GM12865 (cell line): ENCODE results near the gene IQCN.

Experiments
- DNase-seq: peaks from one replicate; pipeline ENCODE4 v3.0.0; 2010; ENCODE audit warnings: low read depth
- H3K4me3 ChIP-seq: 2 replicates; pipeline ENCODE4 v1.5.1; 2011; ENCODE audit warnings: mild to moderate bottlenecking, low read depth, low read length, control low read depth
- TF ChIP-seq, protein P1 (sequence below): IDR thresholded peaks from 2 replicates; pipeline ENCODE4 v1.5.1; 2011; ENCODE audit warnings: low read length, control low read depth, low read depth, inconsistent platforms; ENCODE audit not compliant: insufficient read depth; ENCODE audit errors: missing control alignments

Gene IQCN

DNA sequence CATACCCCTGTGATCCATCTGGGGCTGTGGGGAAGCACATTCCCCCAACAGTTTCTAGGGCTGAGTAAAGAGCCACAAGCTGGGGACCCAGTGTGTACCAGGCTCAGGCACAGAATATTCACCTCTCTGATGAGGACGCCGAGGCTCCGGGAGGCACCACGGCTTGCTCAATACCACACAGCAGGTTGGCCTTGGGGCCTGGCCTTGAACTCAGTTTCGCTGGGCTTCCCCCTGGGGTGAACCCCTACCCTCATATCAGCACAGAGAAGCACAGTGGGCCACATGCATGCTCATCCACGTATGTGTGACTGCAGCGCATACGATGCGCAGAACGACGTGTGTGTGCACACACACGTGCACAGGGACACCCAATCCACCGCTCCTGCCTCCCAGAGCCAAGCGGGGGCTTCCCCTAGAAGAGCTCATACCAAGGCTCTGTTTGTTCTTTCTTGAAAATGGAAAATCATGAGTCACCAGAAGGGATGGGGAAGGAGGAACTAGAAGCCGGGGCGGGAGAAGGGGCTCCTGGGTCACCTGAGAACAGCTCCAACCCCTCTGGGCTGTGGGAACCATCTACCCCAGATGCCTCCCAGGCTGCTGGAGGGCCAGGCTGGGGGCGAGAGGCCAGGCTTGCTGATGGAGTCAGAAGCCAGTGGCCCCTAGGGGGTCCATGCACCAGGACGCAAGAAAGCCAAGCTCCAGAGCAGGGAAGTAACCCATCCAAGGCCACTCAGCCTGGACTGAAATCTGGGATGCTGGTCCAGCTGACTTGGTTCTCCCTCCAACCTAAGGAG is 43.1 kb downstream of the IQCN start:
- TF ChIP-seq, protein P1, sequence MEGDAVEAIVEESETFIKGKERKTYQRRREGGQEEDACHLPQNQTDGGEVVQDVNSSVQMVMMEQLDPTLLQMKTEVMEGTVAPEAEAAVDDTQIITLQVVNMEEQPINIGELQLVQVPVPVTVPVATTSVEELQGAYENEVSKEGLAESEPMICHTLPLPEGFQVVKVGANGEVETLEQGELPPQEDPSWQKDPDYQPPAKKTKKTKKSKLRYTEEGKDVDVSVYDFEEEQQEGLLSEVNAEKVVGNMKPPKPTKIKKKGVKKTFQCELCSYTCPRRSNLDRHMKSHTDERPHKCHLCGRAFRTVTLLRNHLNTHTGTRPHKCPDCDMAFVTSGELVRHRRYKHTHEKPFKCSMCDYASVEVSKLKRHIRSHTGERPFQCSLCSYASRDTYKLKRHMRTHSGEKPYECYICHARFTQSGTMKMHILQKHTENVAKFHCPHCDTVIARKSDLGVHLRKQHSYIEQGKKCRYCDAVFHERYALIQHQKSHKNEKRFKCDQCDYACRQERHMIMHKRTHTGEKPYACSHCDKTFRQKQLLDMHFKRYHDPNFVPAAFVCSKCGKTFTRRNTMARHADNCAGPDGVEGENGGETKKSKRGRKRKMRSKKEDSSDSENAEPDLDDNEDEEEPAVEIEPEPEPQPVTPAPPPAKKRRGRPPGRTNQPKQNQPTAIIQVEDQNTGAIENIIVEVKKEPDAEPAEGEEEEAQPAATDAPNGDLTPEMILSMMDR = no peak
- H3K4me3 ChIP-seq = no peak overlapping the region
- DNase-seq = no peak

DNA sequence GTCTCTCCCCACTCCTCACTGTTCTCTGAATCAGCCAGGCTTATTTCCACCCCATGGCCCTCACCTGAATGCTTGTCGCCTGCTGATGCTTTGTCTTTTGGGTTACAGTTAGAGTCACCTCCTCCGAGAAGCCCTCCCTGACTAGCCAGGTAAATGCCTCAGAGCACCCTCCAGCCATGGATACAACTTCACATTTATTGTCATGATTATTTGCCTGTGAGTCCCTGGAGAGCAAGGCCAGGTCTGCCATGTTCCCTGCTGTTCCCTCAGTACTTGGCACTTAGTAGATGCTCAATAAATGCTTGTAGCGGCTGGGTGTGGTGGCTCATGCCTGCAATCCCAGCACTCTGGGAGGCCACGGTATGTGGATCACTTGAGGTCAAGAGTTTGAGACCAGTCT is 44.3 kb downstream of the IQCN start:
- DNase-seq = no peak

DNA sequence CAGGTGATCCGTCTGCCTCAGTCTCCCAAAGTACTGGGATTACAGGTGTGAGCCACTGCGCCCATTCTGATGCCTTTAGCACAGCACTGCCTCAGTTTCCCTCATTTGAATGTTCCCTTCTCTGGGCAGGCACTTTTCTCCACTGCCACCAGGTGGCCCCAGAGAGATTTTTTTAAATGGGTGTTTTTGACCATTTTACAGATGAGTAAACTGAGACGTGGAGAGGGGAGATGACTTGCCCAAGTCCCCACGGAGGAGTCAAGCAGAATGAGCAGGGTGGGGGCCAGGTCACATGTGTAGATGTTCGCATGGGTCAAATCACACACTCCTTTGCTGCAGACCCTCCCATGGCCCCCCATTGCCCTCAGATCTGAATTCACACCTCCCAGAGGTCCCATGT is 44.8 kb downstream of the IQCN start:
- TF ChIP-seq, protein P1 = peak; percentile 51
- no peak for DNase-seq

More for the DNA sequence above, 44.3 kb downstream of the IQCN start:
- TF ChIP-seq, protein P1 = no peak
- no peak overlapping the region for H3K4me3 ChIP-seq

DNA sequence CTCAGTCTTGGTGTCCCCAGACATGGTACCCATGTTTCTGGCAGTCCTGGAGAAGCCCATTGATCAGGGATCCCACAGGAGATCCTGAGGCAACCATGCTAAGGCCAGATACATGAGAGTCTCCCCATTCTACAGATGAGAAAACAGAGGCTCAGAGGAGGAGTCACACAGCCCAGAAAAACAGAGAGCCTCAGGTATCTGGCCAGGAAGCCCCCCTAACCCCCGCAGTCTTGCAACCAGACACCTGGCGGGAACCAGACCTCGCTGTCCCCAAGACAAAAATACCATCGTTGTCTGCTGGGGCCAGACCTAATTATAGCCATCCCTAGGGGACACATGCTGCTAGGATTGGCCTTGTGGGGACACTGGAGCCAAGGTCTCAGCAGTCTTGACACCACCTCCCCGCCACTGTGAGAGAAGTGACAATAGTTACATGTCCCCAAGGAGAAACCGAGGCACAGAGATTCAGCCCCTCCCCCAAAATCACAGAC is 46.4 kb downstream of the IQCN start:
- TF ChIP-seq, protein P1 = no peak

More for the DNA sequence above, 44.8 kb downstream of the IQCN start:
- no peak overlapping the region for H3K4me3 ChIP-seq

DNA sequence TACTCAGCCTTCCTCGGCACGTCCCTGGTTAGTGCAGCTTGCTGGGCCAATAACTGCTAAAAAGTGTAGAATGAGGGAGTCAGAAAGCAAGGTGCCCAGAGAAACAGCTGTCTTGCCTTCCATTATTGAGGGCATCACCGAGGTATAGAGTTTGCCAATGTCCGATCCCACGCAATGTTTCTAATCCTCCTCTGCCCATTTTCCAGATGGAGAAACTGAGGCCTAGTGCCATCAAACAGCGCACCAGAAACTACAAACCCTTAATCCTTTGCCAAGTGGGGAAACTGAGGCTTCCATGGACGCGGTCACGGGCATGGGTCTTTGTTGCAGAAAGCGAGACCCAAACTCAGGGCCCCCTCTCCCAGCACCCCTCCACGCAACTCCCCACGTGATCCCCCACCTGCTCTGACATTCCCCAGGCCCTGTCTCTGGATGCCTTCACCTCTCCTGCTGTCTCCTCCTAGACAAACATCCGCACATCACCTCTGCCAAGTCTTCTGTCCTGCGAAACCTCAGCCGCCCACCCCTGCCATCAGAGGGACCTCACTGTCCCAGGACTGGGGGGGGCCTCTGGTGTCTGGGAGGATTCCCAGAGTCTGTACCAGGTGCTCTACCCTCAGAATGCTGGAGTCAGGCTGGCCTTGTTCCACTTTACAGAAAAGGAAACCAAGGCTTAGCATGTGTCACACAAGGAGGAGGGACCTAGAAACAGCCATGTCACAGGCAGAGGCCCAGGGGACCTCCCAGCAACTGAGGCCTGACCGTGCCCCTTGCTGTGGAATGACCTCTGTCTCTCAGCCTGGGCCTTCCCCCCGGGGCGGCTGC is 47.1 kb downstream of the IQCN start:
- H3K4me3 ChIP-seq = no peak overlapping the region
- TF ChIP-seq, protein P1 = no peak
- DNase-seq = peak; percentile 26

More for the DNA sequence above, 46.4 kb downstream of the IQCN start:
- no peak for DNase-seq
- no peak overlapping the region for H3K4me3 ChIP-seq

DNA sequence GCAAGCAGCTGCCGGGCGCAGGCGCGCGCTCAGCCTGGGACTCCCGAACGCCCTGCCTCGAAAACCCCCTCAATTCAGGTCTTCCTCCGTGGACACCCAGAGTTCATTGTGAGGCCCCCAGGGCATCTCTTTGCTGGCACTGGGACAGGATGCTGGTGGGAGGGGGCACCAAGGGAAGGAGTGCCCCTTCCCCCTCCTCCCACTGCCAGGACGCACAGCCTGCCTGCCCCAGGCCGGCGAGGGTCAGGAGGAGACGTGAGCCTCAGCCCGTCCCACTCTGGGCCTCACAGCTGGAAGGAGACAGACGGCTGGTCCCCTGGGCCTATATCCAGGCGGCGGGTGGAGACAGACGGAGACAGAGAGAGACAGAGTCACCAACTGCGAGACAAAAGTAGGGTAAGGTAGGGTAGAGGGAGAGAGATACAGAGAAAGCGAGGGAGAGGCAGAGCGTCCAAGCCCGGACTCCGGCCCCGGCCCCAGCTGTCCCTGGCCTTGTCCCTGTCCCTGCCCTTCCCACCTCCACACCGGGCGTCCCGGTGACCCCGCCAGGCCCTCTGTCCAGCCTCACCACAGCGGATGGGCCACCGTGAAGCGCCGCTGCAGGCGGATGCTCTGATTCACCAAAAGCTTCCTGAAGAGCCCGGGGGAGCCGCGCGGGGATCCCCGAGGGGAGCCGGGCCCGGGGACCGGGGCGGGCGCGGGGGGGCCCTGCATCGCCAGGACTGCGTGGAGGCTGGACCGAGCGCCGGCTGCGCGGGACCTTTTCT is 48.4 kb downstream of the IQCN start, which contains the start of gene PDE4C:
Gene PDE4C (minus strand): TSS at position 737 of the 767 bp plus-strand sequence. CDS start 23 bp downstream, at position 714.
- no peak within 1 kb of the TSS; the same call in 1 of the 2 replicates for H3K4me3 ChIP-seq
- TF ChIP-seq, protein P1 = no peak
- DNase-seq = no peak
